ENCODE results near the gene FOXN3.

DNA sequence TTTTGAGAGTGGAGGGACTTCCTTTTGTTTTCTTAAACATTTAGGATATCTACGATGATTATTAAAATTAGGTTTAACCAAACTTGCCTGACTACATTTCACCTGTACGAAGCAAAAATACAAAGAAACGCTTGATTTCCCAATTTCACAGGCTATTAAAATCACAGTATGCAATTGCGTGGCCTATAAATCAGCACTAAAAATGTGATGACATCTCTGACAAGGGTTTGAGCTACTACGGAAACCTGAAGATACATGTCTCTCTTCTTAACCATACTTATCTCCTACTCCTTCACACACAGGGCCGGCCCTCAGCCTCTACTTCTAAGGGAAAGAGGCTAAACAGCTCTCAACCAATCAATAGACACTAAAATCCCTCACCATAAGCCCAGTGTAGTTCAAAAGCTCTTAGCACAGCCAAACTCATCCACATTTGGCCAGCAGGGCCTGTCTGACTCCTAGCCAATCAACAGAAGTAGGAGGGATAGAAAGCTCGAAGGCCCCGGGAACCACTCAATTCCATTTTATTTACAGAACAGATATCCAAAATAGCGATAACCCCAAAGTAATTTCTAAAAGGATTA, 137.3 kb downstream of the FOXN3 start:
- TF ChIP-seq, protein P1, sequence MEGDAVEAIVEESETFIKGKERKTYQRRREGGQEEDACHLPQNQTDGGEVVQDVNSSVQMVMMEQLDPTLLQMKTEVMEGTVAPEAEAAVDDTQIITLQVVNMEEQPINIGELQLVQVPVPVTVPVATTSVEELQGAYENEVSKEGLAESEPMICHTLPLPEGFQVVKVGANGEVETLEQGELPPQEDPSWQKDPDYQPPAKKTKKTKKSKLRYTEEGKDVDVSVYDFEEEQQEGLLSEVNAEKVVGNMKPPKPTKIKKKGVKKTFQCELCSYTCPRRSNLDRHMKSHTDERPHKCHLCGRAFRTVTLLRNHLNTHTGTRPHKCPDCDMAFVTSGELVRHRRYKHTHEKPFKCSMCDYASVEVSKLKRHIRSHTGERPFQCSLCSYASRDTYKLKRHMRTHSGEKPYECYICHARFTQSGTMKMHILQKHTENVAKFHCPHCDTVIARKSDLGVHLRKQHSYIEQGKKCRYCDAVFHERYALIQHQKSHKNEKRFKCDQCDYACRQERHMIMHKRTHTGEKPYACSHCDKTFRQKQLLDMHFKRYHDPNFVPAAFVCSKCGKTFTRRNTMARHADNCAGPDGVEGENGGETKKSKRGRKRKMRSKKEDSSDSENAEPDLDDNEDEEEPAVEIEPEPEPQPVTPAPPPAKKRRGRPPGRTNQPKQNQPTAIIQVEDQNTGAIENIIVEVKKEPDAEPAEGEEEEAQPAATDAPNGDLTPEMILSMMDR (IDR thresholded peaks at IDR 0.05; ENCODE audit: insufficient read depth, low read length), result no peak
- TF ChIP-seq, protein P2, sequence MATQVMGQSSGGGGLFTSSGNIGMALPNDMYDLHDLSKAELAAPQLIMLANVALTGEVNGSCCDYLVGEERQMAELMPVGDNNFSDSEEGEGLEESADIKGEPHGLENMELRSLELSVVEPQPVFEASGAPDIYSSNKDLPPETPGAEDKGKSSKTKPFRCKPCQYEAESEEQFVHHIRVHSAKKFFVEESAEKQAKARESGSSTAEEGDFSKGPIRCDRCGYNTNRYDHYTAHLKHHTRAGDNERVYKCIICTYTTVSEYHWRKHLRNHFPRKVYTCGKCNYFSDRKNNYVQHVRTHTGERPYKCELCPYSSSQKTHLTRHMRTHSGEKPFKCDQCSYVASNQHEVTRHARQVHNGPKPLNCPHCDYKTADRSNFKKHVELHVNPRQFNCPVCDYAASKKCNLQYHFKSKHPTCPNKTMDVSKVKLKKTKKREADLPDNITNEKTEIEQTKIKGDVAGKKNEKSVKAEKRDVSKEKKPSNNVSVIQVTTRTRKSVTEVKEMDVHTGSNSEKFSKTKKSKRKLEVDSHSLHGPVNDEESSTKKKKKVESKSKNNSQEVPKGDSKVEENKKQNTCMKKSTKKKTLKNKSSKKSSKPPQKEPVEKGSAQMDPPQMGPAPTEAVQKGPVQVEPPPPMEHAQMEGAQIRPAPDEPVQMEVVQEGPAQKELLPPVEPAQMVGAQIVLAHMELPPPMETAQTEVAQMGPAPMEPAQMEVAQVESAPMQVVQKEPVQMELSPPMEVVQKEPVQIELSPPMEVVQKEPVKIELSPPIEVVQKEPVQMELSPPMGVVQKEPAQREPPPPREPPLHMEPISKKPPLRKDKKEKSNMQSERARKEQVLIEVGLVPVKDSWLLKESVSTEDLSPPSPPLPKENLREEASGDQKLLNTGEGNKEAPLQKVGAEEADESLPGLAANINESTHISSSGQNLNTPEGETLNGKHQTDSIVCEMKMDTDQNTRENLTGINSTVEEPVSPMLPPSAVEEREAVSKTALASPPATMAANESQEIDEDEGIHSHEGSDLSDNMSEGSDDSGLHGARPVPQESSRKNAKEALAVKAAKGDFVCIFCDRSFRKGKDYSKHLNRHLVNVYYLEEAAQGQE (IDR thresholded peaks at IDR 0.05; ENCODE audit: insufficient replicate concordance, low read depth), result no peak
- no peak for TF ChIP-seq POLR2AphosphoS5 (IDR thresholded peaks at IDR 0.05; ENCODE audit: low read depth)

Data from HL-60 (cell line).